MCF 10A (cell line): ENCODE measurements around the gene HERC2. TPM values are rescaled to one million over a fixed set of nuclear protein-coding genes. Genes with fewer than 3 reads are reported as not detected.

Experiments
- BruUV-seq: library from RNA; stranded (reverse); fragments of 400-500 nt; replicated peaks from 2 replicates; lab custom pipeline; 2021; lab: Mats Ljungman, UMichigan
- CTCF ChIA-PET: fragments of 300-600 bp; sonication (Branson Sonifier 250); formaldehyde crosslinking; extraction: SDS; loops from one replicate; lab custom pipeline; 2021; ENCODE audit warnings: antibody characterized with exemption, inconsistent platforms; lab: Yijun Ruan, JAX
- POLR2A ChIA-PET: fragments of 300-600, 350-650 bp; sonication (Branson Sonifier 250); formaldehyde crosslinking; extraction: SDS; loops from one replicate; lab custom pipeline; 2020; ENCODE audit warnings: antibody characterized with exemption, inconsistent platforms; lab: Yijun Ruan, JAX
- DNase-seq: peaks from one replicate; pipeline ENCODE4 v3.0.0-alpha.2; 2018; ENCODE audit not compliant: unreplicated experiment
- H3K27ac Mint-ChIP-seq: one replicate; pipeline ENCODE4 v1.8.0; 2022; ENCODE audit warnings: mild to moderate bottlenecking, low read depth, mixed read lengths; ENCODE audit not compliant: unreplicated experiment
- H3K27me3 Mint-ChIP-seq: one replicate; pipeline ENCODE4 v1.8.0; 2022; ENCODE audit warnings: mixed read lengths; ENCODE audit not compliant: insufficient read depth, unreplicated experiment
- H3K36me3 Mint-ChIP-seq: one replicate; pipeline ENCODE4 v1.8.0; 2022; ENCODE audit warnings: mild to moderate bottlenecking, moderate library complexity, mixed read lengths; ENCODE audit not compliant: insufficient read depth, unreplicated experiment
- H3K4me1 Mint-ChIP-seq: one replicate; pipeline ENCODE4 v1.8.0; 2022; ENCODE audit warnings: mixed read lengths; ENCODE audit not compliant: insufficient read depth, unreplicated experiment
- H3K4me3 Mint-ChIP-seq: one replicate; pipeline ENCODE4 v1.8.0; 2022; ENCODE audit warnings: mild to moderate bottlenecking, moderate library complexity, mixed read lengths; ENCODE audit not compliant: unreplicated experiment
- H3K9me3 Mint-ChIP-seq: one replicate; pipeline ENCODE4 v1.8.0; 2022; ENCODE audit warnings: mixed read lengths; ENCODE audit not compliant: unreplicated experiment
- CTCF ChIP-seq: fragments of 200-600 bp; IDR thresholded peaks from one replicate; pipeline ENCODE4 v1.8.0; 2022; ENCODE audit warnings: antibody characterized with exemption, mild to moderate bottlenecking; ENCODE audit not compliant: unreplicated experiment
- intact Hi-C: fragments of 100-400 bp; cut with micrococcal nuclease; formaldehyde crosslinking; loops from 2 replicates; pipeline ENCODE4 v1.14.1; 2022
- total RNA-seq: library from RNA; stranded (reverse); gene quantifications from 2 replicates; pipeline ENCODE4 v1.2.3, GENCODE V29; 2022

Gene HERC2
- total RNA-seq, 1 experiment from 2014 or later = 65.2 TPM

GRCh38 chr15:28281876-28282275, 40.1 kb downstream of the HERC2 start:
- Mint-ChIP-seq H3K9me3 (peaks cover 7% of the 10 kb centered on the region), H3K4me1 (no peaks in the 10 kb centered on the region), H3K4me3 (no peak overlapping the region), H3K27ac (peak overlapping the region; percentile 47), H3K36me3 (peaks cover 55% of the 10 kb centered on the region), H3K27me3 (no peaks in the 10 kb centered on the region)
- BruUV-seq = no TSS peak
- TF ChIP-seq CTCF = no peak
- ChIA-PET POLR2A (no interaction called here), CTCF (interaction anchor here (1.1 kb wide), 1 partner anchor 13 kb away, joined by 3 read pairs; no protein-coding TSS in a partner anchor)
- intact Hi-C loops = no loop called here
- no peak for DNase-seq

- Mint-ChIP-seq H3K27ac (no peak overlapping the region), H3K27me3 (no peaks in the 10 kb centered on the region), H3K9me3 (no peaks in the 10 kb centered on the region), H3K4me1 (no peaks in the 10 kb centered on the region), H3K36me3 (peaks cover 73% of the 10 kb centered on the region), H3K4me3 (no peak overlapping the region)
- ChIA-PET CTCF (no interaction called here), POLR2A (no interaction called here)
- no peak for DNase-seq
- BruUV-seq = no TSS peak
- intact Hi-C loops = no loop called here
- TF ChIP-seq CTCF = no peak
These were observed 47.3 kb downstream of the HERC2 start for GRCh38 chr15:28274635-28275034.

- no peaks in the 10 kb centered on the region for H3K27me3 Mint-ChIP-seq
- no peaks in the 10 kb centered on the region for H3K9me3 Mint-ChIP-seq
- ChIA-PET CTCF (no interaction called here), POLR2A (no interaction called here)
- no peak for DNase-seq
- H3K4me3 Mint-ChIP-seq = no peak overlapping the region
- intact Hi-C loops = no loop called here
- peaks cover 74% of the 10 kb centered on the region for H3K36me3 Mint-ChIP-seq
- TF ChIP-seq CTCF = no peak
- H3K27ac Mint-ChIP-seq = no peak overlapping the region
- no peaks in the 10 kb centered on the region for H3K4me1 Mint-ChIP-seq
- BruUV-seq = no TSS peak
These were observed 47.9 kb downstream of the HERC2 start for GRCh38 chr15:28273873-28274610.

GRCh38 chr15:28273468-28273867, 48.5 kb downstream of the HERC2 start:
- H3K4me1 Mint-ChIP-seq = no peaks in the 10 kb centered on the region
- no peak overlapping the region for H3K27ac Mint-ChIP-seq
- peaks cover 74% of the 10 kb centered on the region for H3K36me3 Mint-ChIP-seq
- POLR2A ChIA-PET = interaction anchor here (1.1 kb wide), 1 partner anchor 10 kb away, joined by 3 read pairs; no protein-coding TSS in a partner anchor
- H3K9me3 Mint-ChIP-seq = no peaks in the 10 kb centered on the region
- intact Hi-C loops = no loop called here
- no TSS peak for BruUV-seq
- DNase-seq = no peak
- CTCF ChIA-PET = no interaction called here
- TF ChIP-seq CTCF = no peak
- no peaks in the 10 kb centered on the region for H3K27me3 Mint-ChIP-seq
- no peak overlapping the region for H3K4me3 Mint-ChIP-seq
